ENCODE results near the gene L3MBTL3.
A peak's percentile ranks its signal among the peaks of the same experiment; 100 is the strongest.

Gene L3MBTL3

GRCh38 chr6:130115036-130115435 is 96.7 kb downstream of the L3MBTL3 start (continued):
- no peak for TF ChIP-seq RARB (CRISPR knock-in tag; IDR thresholded peaks at IDR 0.05)
- TF ChIP-seq OSR1 (CRISPR knock-in tag; IDR thresholded peaks at IDR 0.05), result no peak
- no peak for TF ChIP-seq PPARA (CRISPR knock-in tag; IDR thresholded peaks at IDR 0.05; ENCODE audit: borderline replicate concordance)

GRCh38 chr6:130116273-130116672 is 97.9 kb downstream of the L3MBTL3 start:
- no peak for ATAC-seq
- no peak for TF ChIP-seq ZNF70 (CRISPR knock-in tag; IDR thresholded peaks at IDR 0.05)
- TF ChIP-seq TSHZ2 (CRISPR knock-in tag; IDR thresholded peaks at IDR 0.05), result no peak
- no peak for TF ChIP-seq CREB5 (CRISPR knock-in tag; IDR thresholded peaks at IDR 0.05; ENCODE audit: low read depth)
- no peak for TF ChIP-seq ZC3H10 (CRISPR knock-in tag; IDR thresholded peaks at IDR 0.05)
- TF ChIP-seq CSRNP3 (CRISPR knock-in tag; IDR thresholded peaks at IDR 0.05), result no peak
- TF ChIP-seq GLIS3 (CRISPR knock-in tag; IDR thresholded peaks at IDR 0.05), result no peak
- TF ChIP-seq ZNF8 (CRISPR knock-in tag; IDR thresholded peaks at IDR 0.05), result no peak
- TF ChIP-seq PPARA (CRISPR knock-in tag; IDR thresholded peaks at IDR 0.05; ENCODE audit: borderline replicate concordance), result no peak

GRCh38 chr6:130117187-130117701 is 98.9 kb downstream of the L3MBTL3 start:
- ATAC-seq, result peak; percentile 68
- TF ChIP-seq ZNF8 (CRISPR knock-in tag; IDR thresholded peaks at IDR 0.05), result peak; percentile 67; the same call in 1 of the 2 replicates

- ATAC-seq, result no peak
- no peak for TF ChIP-seq GLIS3 (CRISPR knock-in tag; IDR thresholded peaks at IDR 0.05)
- no peak for TF ChIP-seq CSDC2 (CRISPR knock-in tag; IDR thresholded peaks at IDR 0.05)
- TF ChIP-seq TCF4 (CRISPR knock-in tag; IDR thresholded peaks at IDR 0.05; ENCODE audit: borderline replicate concordance), result no peak
- TF ChIP-seq ZFP3 (CRISPR knock-in tag; IDR thresholded peaks at IDR 0.05), result no peak
- no peak for TF ChIP-seq CSRNP3 (CRISPR knock-in tag; IDR thresholded peaks at IDR 0.05)
- no peak for TF ChIP-seq CREB5 (CRISPR knock-in tag; IDR thresholded peaks at IDR 0.05; ENCODE audit: low read depth)
- TF ChIP-seq POU6F1 (CRISPR knock-in tag; IDR thresholded peaks at IDR 0.05; ENCODE audit: borderline replicate concordance, low read depth), result no peak
- TF ChIP-seq ZC3H10 (CRISPR knock-in tag; IDR thresholded peaks at IDR 0.05), result no peak
- TF ChIP-seq PATZ1 (CRISPR knock-in tag; IDR thresholded peaks at IDR 0.05; ENCODE audit: borderline replicate concordance), result no peak
- no peak for TF ChIP-seq ZNF565 (CRISPR knock-in tag; conservative IDR thresholded peaks at IDR 0.05; ENCODE audit: low read depth)
- no peak for TF ChIP-seq TSHZ2 (CRISPR knock-in tag; IDR thresholded peaks at IDR 0.05)
- TF ChIP-seq ARNTL (CRISPR knock-in tag; IDR thresholded peaks at IDR 0.05; ENCODE audit: borderline replicate concordance, low read depth), result no peak
- TF ChIP-seq ZNF8 (CRISPR knock-in tag; IDR thresholded peaks at IDR 0.05), result no peak
- no peak for TF ChIP-seq ZNF70 (CRISPR knock-in tag; IDR thresholded peaks at IDR 0.05)
- TF ChIP-seq ZFP30 (CRISPR knock-in tag; IDR thresholded peaks at IDR 0.05), result no peak
- TF ChIP-seq SNAI2 (CRISPR knock-in tag; IDR thresholded peaks at IDR 0.05), result no peak
- no peak for TF ChIP-seq BACH2 (CRISPR knock-in tag; IDR thresholded peaks at IDR 0.05; ENCODE audit: borderline replicate concordance)
- no peak for TF ChIP-seq ESRRG (CRISPR knock-in tag; IDR thresholded peaks at IDR 0.05)
Measured at GRCh38 chr6:130118236-130118635, 99.9 kb downstream of the L3MBTL3 start.
